Testis (tissue), 2 donors: ENCODE data around the gene ARHGEF28.

Experiments used
- POLR2A ChIP-seq: fragments of 450-650 bp; IDR thresholded peaks from one replicate; pipeline ENCODE4 v1.6.1; 2017; ENCODE audit warnings: antibody characterized with exemption, mild to moderate bottlenecking, moderate library complexity
- TF ChIP-seq, protein P1 (sequence below), 3 experiments: fragments of 450-650 bp in 2 of 3; fragments of 200-600 bp in 1 of 3; sonication (generic) in 1 of 3; IDR thresholded peaks; one replicate each; pipeline ENCODE4 v1.5.1; 2016 to 2019; ENCODE audit warnings: antibody characterized with exemption in 3 of 3, mild to moderate bottlenecking in 2 of 3, moderate library complexity in 1 of 3

DNA sequence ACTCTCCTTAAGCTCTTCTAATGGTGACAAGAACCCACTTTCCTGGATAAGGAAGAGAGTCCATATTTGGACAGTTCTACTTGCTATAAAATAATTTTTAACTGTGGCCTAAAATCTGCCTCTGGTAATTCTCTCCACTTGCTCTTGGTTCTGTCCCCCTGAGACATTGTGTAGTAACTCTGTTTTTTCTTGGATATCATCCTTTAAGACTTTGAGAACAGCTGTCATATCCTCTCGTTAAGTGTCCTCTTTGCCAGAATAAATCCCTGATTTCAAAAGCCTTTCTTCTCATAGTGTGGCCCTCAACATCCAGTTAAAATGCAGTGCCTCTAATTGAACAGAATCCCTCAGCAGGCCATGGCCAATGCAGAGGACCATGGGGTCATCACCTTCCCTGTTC, 101.5 kb downstream of the ARHGEF28 start:
- TF ChIP-seq POLR2A = no peak
- TF ChIP-seq, protein P1, sequence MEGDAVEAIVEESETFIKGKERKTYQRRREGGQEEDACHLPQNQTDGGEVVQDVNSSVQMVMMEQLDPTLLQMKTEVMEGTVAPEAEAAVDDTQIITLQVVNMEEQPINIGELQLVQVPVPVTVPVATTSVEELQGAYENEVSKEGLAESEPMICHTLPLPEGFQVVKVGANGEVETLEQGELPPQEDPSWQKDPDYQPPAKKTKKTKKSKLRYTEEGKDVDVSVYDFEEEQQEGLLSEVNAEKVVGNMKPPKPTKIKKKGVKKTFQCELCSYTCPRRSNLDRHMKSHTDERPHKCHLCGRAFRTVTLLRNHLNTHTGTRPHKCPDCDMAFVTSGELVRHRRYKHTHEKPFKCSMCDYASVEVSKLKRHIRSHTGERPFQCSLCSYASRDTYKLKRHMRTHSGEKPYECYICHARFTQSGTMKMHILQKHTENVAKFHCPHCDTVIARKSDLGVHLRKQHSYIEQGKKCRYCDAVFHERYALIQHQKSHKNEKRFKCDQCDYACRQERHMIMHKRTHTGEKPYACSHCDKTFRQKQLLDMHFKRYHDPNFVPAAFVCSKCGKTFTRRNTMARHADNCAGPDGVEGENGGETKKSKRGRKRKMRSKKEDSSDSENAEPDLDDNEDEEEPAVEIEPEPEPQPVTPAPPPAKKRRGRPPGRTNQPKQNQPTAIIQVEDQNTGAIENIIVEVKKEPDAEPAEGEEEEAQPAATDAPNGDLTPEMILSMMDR (IDR thresholded peaks at IDR 0.05) = no peak
